Activated T-cell treated with anti-CD3 and anti-CD28 coated beads, Interleukin-2, amount 50 U/mL, for 4 hours (primary cell): ENCODE measurements around the gene PZP. TPM values are rescaled to one million over a fixed set of nuclear protein-coding genes. Genes with fewer than 3 reads are reported as not detected.
A peak's percentile ranks its signal among the peaks of the same experiment; 100 is the strongest.

Source experiments
- ATAC-seq, 2 donors: fragments of 200-7000 bp; cut with Tn5 transposase; one replicate each; pipeline ENCODE4 v1.10.0; 2021
- DNase-seq: peaks from one replicate; pipeline ENCODE4 v3.0.0-alpha.2; 2020
- H3K27me3 Mint-ChIP-seq: one replicate; pipeline ENCODE4 v1.8.0; 2021; ENCODE audit warnings: low read depth, mixed read lengths
- H3K36me3 Mint-ChIP-seq: one replicate; pipeline ENCODE4 v1.8.0; 2022; ENCODE audit warnings: mixed read lengths; ENCODE audit not compliant: insufficient read depth
- H3K4me1 Mint-ChIP-seq: one replicate; pipeline ENCODE4 v1.8.0; 2021; ENCODE audit warnings: low read depth, mixed read lengths
- H3K4me3 Mint-ChIP-seq: one replicate; pipeline ENCODE4 v1.8.0; 2021; ENCODE audit warnings: mild to moderate bottlenecking, moderate library complexity, mixed read lengths
- H3K9me3 Mint-ChIP-seq: one replicate; pipeline ENCODE4 v1.8.0; 2021; ENCODE audit warnings: mixed read lengths
- total RNA-seq, 3 donors: library from RNA; stranded (reverse); gene quantifications; one replicate each; pipeline ENCODE4 v1.2.1, GENCODE V29; 2021

Gene PZP
- total RNA-seq, 3 donors from 2014 or later, result not detected

DNA sequence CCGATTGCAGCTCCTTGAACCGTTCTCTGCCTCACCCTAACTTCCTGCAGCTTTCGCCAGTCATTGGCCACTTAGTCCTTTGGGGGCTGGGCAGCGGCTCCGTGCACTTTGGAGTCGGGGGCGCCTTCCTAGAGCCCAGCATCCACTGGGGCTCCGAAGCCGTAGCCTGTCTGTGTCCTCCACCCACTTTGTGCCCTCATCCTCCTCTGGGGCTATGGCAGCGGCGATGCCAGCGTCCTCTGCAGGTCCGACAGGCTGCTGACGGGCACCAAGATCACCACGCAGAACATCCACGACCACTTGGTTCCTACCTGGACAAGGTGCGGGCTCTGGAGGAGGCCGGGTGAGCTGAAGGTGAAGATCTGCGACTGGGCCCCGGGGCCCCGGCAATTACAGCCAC lies 80.7 kb downstream of the PZP start:
- ATAC-seq, result no peak
- peaks cover 28% of the 10 kb centered on the region for H3K36me3 Mint-ChIP-seq
- no peak for DNase-seq
- H3K27me3 Mint-ChIP-seq, result no peaks in the 10 kb centered on the region
- no peak overlapping the region for H3K4me3 Mint-ChIP-seq
- peaks cover 3% of the 10 kb centered on the region for H3K9me3 Mint-ChIP-seq
- peaks cover 2% of the 10 kb centered on the region for H3K4me1 Mint-ChIP-seq

DNA sequence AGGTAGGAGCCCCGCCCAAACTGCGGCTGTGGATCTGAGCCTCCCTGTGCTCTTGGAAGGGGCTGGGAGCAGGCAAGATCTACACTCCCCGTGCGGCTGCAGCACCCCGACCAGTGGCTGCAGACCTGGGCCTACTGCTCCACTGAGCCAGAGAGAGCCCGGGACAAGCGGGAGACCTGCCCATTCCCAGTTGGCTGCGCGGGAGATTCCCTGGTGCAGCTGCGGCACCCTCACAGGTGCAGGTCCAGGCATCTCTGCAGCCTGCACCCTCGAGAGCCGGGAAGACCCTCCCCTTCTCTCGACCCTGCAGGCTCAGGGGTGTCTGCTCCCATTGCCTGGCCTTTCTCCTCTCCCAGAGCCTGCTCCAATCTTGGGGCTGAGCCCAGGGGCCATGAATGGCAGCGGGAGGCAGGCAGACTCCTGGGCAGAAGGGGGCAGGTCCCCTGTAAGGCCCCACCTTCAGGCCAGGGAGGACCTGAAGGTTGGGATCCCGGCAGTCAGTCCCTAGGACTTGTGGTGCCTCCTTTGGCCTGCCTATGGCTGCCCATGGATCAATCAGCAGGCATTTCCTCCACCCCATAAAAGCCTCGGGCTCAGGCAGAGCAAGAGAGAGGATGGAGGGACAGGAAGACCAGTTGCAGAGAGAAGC lies 83.7 kb downstream of the PZP start:
- H3K27me3 Mint-ChIP-seq, result no peaks in the 10 kb centered on the region
- DNase-seq, result no peak
- no peaks in the 10 kb centered on the region for H3K9me3 Mint-ChIP-seq

DNA sequence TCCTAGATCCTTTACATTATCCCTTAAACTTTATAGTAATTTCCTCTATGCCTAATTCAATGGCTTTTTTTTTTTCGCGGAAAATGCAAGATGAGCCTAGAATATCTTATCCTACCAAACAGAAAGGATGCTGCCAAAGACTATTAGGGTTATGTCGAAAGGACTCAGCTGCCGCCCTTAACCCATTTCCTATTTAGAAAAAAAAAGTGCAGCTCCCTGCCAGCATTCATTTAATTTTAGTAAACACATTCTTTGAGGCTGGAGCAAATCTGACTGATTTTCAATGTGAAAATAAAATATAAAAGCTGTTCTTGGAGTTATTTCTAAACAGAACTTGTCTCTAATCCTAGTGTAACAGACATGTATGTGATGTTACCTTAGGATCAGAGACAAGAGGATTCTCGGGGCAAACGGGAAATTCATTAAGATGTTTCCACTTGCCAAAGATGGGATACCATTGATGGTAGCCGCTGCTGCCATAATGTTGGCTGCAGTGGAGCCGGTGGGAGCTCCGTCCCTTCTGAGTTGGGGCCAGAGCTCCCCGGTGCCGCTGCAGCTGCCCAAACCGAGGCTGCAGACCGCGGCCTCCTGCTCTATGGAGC lies 84.3 kb downstream of the PZP start:
- ATAC-seq (no peak), DNase-seq (no peak)
- H3K36me3 Mint-ChIP-seq, result peaks cover 18% of the 10 kb centered on the region
- no peaks in the 10 kb centered on the region for H3K9me3 Mint-ChIP-seq
- no peaks in the 10 kb centered on the region for H3K27me3 Mint-ChIP-seq
- H3K4me3 Mint-ChIP-seq, result no peak overlapping the region
- no peaks in the 10 kb centered on the region for H3K4me1 Mint-ChIP-seq

More for the DNA sequence above, 83.7 kb downstream of the PZP start:
- no peak for ATAC-seq
- Mint-ChIP-seq H3K36me3 (peaks cover 19% of the 10 kb centered on the region), H3K4me3 (no peak overlapping the region), H3K4me1 (no peaks in the 10 kb centered on the region)

DNA sequence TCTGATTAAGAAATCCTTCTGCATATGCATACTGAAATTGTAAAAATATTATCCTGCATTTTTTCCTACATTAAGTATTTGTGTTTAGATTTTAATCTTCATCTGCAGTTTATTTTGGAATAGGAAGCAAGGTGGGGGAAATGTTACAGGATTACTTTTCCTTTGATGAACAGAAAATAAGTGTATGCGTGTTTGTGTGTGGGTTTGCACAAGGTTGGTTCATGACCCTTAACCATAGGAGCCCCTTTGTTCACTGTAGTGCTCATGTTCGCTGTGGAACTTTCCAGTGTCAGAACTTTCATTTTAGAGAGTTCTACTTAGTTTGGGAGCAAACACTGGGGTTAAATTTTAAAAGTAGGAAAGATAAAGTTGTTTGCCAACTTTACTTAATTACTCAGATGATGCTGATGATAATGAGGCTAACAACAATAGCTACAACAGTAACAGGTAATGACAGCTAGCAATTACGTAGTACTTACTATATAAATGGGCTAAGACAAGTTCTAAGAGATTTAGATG lies 86.0 kb downstream of the PZP start:
- Mint-ChIP-seq H3K27me3 (no peaks in the 10 kb centered on the region), H3K4me1 (peaks cover 6% of the 10 kb centered on the region), H3K4me3 (no peak overlapping the region), H3K9me3 (no peaks in the 10 kb centered on the region), H3K36me3 (peaks cover 6% of the 10 kb centered on the region)
- ATAC-seq (no peak), DNase-seq (no peak)

DNA sequence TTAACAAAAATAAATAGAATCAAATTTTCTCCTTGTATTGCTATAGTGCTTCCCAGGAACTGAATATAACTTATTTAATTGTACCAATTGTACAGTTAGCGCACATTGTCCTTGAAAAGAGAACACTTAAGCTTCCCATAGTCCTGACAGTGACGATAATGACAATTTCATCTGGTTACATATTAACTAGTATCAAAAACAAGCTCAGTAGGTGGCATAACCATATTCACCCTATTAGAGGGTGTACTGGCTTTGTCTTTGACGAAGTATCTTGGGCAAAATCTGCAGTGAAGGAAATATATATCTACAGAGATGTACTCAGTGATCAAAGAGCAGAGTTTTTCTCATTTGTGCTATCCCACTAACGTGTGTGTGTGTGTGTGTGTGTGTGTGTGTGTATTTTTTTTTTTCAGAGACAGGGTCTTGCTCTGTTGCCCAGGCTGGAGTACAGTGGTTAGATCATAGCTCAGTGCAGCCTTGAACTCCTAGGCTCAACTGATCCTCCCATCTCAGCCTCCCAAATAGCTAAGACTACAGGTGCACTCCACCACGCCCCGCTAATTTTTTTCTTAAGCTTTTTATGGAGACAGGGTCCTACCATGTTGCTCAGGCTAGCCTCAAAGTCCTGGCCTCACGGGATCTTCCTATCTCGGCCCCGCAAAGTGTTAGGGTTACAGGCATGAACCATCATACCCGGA lies 87.6 kb downstream of the PZP start:
- ATAC-seq (no peak), DNase-seq (no peak)
- H3K27me3 Mint-ChIP-seq, result no peaks in the 10 kb centered on the region
- H3K4me1 Mint-ChIP-seq, result peaks cover 18% of the 10 kb centered on the region
- no peaks in the 10 kb centered on the region for H3K9me3 Mint-ChIP-seq
- peaks cover 1% of the 10 kb centered on the region for H3K36me3 Mint-ChIP-seq
- H3K4me3 Mint-ChIP-seq, result no peak overlapping the region

DNA sequence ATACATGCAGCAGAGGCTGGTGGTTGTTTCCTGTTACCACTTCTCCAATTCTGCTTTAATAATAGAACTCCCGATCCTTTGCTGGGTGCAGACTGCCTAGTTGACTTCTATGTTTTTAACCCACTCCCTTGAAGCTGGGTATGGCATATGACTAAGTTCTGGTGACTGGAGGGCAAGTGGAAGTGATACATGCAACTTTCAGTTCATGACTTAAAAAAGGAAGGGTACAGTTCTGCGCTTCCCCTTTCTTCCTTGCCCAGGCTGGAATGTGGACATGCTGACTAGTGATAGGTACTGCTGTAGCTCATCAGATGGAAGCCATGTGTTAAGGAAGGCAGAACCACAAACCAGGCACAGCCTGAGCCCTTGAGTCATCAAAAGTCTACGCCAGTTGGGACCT lies 90.0 kb downstream of the PZP start:
- peaks cover 25% of the 10 kb centered on the region for H3K4me1 Mint-ChIP-seq
- DNase-seq, result no peak

DNA sequence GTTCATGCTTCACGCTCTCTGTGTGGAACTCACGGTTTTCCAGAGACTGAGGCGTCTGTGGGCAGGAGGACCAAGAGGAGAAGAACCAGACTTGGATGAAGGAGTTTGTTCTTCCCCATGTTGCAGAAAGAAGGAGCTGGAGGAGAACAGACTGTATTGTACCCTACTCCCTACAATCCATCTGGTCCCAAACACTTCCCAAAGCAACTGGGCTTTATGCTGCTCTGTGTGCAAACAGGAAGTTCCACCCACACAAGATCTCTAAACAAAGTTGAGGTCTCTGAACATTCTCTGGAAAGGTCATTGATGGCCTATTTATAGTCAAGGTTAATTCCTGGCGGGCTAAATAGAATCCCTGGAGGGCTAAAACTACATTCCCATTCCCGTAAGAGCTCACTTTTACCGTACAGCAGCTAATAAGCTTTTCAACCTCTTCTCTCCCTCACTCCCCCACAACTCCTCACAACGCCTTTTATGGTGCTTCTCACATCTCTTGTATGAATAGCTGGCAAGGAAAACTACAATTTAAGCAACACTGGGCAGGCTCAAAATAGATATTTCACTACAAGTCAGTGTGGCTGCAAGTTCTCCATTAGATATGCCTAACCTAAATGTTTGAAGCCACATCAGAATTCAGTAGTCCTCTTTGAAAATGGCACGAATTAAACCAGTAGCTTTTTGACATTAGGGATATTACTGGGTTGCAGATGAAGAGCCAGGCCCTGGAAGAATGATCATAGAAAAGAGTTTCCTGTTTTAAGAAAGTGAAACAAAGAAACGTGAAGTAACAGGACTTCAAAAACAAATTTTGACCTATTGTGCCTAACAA lies 92.2 kb downstream of the PZP start, which contains the start of gene A2M:
A2M (minus strand) TSS at position 189 of the 829 bp plus-strand sequence; CDS start at position 119, 70 bp downstream.
- Mint-ChIP-seq H3K4me3 (no peak within 1 kb of the TSS), H3K9me3 (no peaks in the 10 kb centered on the region), H3K36me3 (peaks cover 6% of the 10 kb centered on the region), H3K27me3 (no peaks in the 10 kb centered on the region), H3K4me1 (peaks cover 25% of the 10 kb centered on the region)
- ATAC-seq (no peak), DNase-seq (no peak)

More for the DNA sequence above, 90.0 kb downstream of the PZP start:
- ATAC-seq, result peak; percentile 58 to 71
- no peaks in the 10 kb centered on the region for H3K27me3 Mint-ChIP-seq
- no peaks in the 10 kb centered on the region for H3K9me3 Mint-ChIP-seq
- H3K36me3 Mint-ChIP-seq, result peaks cover 3% of the 10 kb centered on the region
- no peak overlapping the region for H3K4me3 Mint-ChIP-seq

DNA sequence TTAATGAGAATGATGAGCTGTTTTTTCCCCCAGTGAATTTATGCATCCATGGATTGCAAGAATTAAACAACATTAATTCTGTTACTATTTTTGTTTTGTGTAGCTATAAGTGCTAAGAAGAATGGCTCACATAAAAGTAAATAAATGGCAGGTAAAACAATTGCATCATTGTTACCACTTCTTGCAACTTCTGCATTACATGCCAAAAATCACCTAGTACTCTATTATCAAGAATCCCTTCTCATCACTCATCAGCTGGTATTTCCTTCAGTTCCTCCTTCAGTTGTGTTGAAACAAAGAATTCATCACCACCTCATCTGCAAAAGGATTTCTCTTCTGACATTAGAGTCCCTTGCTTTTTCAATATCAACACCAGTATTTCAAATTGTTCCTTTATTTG lies 93.2 kb downstream of the PZP start:
- DNase-seq (no peak), ATAC-seq (no peak)
- Mint-ChIP-seq H3K4me1 (peaks cover 25% of the 10 kb centered on the region), H3K4me3 (no peak overlapping the region), H3K9me3 (no peaks in the 10 kb centered on the region), H3K27me3 (no peaks in the 10 kb centered on the region), H3K36me3 (peaks cover 6% of the 10 kb centered on the region)

DNA sequence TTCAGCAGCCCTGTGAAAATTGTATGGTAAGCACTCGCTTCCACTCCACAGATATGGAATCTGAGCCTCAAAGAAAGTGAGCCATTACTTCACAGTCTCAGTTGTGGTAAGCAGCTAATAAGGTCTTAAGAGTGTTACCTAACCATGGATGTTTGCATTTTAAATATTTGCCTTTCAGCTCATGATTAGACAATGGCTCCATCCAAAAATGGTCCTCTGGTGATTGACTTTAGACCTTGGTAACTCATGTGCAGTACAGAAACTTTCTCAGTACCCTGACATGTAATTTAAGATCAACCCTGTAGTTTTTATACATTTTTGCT lies 94.2 kb downstream of the PZP start:
- DNase-seq (no peak), ATAC-seq (no peak)
- no peak overlapping the region for H3K4me3 Mint-ChIP-seq
- no peaks in the 10 kb centered on the region for H3K9me3 Mint-ChIP-seq
- H3K36me3 Mint-ChIP-seq, result peaks cover 7% of the 10 kb centered on the region
- H3K27me3 Mint-ChIP-seq, result no peaks in the 10 kb centered on the region
- H3K4me1 Mint-ChIP-seq, result peaks cover 25% of the 10 kb centered on the region

DNA sequence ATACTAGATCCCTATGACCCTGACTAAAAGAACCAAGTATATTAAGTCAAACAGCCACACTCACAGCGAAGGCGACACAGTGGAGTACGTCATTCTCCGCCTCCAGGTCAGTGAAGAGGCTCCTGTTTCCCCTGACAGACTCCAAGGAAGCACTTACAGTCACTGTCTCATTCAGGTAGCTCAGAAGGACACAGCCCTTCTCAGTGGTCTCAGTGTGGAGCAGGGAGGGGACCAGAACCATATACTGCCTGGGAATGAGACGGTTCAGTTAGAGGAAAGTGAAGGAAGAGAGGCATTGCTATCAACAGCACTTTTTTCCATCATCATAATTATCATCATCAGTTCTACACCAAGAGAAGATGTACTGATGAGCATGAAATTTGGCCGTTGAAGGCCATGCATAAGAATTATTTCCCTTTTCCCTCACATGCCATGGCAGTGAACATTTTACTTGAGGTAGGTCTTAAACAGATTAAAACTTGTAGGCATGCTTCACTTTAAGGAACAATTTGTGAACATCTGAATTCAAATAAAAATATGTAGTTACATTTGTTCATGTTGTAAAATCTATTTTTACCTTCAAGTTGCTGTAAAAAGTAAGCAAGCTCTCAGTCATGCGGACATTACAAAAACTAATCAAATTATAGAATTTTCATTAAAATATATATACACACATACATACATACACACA lies 94.8 kb downstream of the PZP start:
- Mint-ChIP-seq H3K36me3 (peaks cover 12% of the 10 kb centered on the region), H3K4me3 (no peak overlapping the region), H3K27me3 (no peaks in the 10 kb centered on the region), H3K9me3 (no peaks in the 10 kb centered on the region), H3K4me1 (peaks cover 23% of the 10 kb centered on the region)
- DNase-seq (no peak), ATAC-seq (no peak)

DNA sequence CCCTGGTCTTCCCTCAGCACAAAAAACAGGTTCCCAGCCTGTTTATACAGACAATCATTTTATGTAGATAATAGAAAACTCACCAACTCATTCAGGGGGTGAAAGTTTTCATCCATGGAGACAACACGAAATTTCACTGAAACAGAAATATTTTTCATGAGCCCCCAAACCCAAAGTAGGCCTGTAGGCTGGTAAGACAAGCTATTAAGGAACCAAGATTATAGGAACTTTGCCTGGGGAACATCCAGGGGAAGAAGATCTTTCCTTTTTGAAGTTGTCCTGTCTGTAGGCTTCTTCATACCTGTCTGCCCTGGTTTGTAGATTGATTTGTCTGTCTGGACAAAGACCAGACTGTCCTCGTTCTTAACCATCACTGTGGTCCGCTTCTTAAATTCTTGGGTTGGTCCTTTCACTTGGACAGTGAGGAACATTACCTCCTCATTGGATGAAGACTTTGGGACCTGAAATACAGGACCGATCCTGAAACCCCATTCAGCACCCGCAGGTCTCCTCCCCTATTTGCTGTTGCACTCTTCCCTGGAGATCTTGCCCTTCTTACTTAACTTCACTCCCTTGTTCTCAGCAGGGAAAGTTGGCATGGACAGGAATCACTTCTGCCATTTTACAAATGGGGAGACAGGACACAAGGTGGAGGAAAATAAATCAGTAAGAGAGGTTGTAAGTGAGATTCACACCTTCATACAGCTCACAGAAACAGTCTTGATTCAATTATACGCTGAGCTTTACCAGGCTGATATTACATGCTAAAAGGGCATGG lies 95.9 kb downstream of the PZP start:
- no peaks in the 10 kb centered on the region for H3K9me3 Mint-ChIP-seq
- ATAC-seq (no peak), DNase-seq (no peak)
- H3K27me3 Mint-ChIP-seq, result no peaks in the 10 kb centered on the region
- H3K4me3 Mint-ChIP-seq, result no peak overlapping the region
- peaks cover 17% of the 10 kb centered on the region for H3K36me3 Mint-ChIP-seq
- peaks cover 20% of the 10 kb centered on the region for H3K4me1 Mint-ChIP-seq

DNA sequence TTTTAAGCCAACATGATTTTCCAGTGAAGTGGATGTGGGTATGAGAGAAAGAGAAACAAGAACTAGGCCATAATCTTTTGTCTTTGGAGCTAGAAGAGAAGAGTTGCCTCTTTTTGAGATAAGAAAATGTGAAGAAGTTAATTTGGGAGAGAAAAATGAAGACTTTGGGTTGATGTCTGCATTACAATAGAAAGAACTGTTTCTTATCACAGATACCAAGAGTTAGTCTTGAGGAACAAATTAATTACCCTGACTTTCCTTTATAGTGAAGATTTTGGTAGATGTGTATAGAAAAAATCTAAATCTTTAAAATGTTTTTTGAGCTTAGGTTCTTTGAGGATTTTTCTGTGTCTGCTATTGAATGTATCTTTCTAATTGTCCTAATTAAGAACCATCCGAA lies 96.7 kb downstream of the PZP start:
- Mint-ChIP-seq H3K4me1 (peaks cover 15% of the 10 kb centered on the region), H3K27me3 (no peaks in the 10 kb centered on the region), H3K4me3 (no peak overlapping the region), H3K9me3 (no peaks in the 10 kb centered on the region), H3K36me3 (peaks cover 17% of the 10 kb centered on the region)
- ATAC-seq (no peak), DNase-seq (no peak)

DNA sequence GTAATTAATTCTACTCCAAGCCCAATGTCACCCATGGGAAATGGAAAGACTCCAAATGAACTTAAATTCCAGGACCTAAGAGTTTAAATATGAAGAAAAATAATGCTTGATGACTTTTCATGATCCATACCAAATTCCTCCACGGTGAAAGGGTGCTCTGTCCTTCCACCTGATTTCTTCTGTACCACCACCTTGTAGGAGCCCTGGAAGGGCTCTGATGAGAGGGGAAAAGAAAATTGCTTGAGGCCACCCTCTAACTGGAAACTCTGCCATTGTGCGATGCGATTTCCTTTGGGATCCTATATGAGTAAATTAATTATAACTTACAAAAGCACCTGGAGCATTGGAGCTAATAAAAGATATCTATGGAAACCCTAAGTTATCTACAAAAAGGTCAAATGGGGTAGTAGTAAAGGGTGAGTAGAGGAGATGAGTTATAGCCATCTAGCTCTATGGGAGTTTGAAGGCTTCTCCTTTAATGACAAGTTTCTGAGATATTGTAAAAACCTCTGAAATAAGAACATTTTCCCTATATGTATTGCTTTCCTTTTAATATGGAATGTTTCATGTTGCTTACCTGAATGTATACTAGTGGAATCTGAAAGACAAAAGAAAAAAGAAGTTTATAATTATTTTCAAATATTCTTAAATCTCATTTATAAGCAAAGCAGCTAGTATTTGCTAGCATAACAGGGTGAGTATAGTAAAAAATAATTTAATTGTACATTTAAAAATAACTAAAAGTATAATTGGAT lies 98.3 kb downstream of the PZP start:
- ATAC-seq, result no peak
- DNase-seq, result no peak
- Mint-ChIP-seq H3K9me3 (no peaks in the 10 kb centered on the region), H3K27me3 (no peaks in the 10 kb centered on the region), H3K4me1 (peaks cover 7% of the 10 kb centered on the region), H3K4me3 (no peak overlapping the region), H3K36me3 (peaks cover 17% of the 10 kb centered on the region)
